Fibroblast of lung (primary cell): ENCODE data around the gene IZUMO4. TPM values are rescaled to one million over a fixed set of nuclear protein-coding genes. Genes with fewer than 3 reads are reported as not detected.
"Not testable (repeated sequence)": the region's sequence is repeated elsewhere in the genome, so short reads cannot be mapped to it uniquely, and the experiment has no call there.

ENCODE experiments used
- DNase-seq, 2 donors: peaks; one replicate each; pipeline versions ENCODE4 v3.0.0 to v3.0.0-alpha.2; 2010; ENCODE audit warnings: low read depth in 2 of 2
- H2AFZ ChIP-seq: 2 replicates; pipeline ENCODE4 v1.5.1; 2012; ENCODE audit warnings: low read length, control low read depth, inconsistent platforms
- H3K27ac ChIP-seq: 2 replicates; pipeline ENCODE4 v1.5.1; 2011; ENCODE audit warnings: low read length, control low read depth; ENCODE audit not compliant: insufficient read depth
- H3K27me3 ChIP-seq: 2 replicates; pipeline ENCODE4 v1.5.1; 2011; ENCODE audit warnings: mild to moderate bottlenecking, low read length; ENCODE audit not compliant: control insufficient read depth, insufficient read depth
- H3K36me3 ChIP-seq: 2 replicates; pipeline ENCODE4 v1.5.1; 2011; ENCODE audit warnings: low read length; ENCODE audit not compliant: control insufficient read depth, insufficient read depth
- H3K4me1 ChIP-seq: 2 replicates; pipeline ENCODE4 v1.5.1; 2011; ENCODE audit warnings: low read length; ENCODE audit not compliant: control insufficient read depth, insufficient read depth; ENCODE audit errors: extremely low read depth
- H3K4me2 ChIP-seq: 2 replicates; pipeline ENCODE4 v1.5.1; 2011; ENCODE audit warnings: low read length, control low read depth; ENCODE audit not compliant: insufficient read depth; ENCODE audit errors: extremely low read depth
- H3K4me3 ChIP-seq, 4 experiments: fragments of 200-600 bp in 1 of 4; sonication (generic) in 1 of 4; replicated peaks in 1 of 4; 2 replicates each; pipeline ENCODE4 v1.5.1; 2011 to 2016; ENCODE audit warnings: low read length in 4 of 4, low read depth in 3 of 4, mild to moderate bottlenecking in 3 of 4, control low read depth in 2 of 4, inconsistent platforms in 1 of 4, mixed read lengths in 1 of 4; ENCODE audit not compliant: insufficient read depth in 1 of 4; ENCODE audit errors: control extremely low read depth in 1 of 4
- H3K79me2 ChIP-seq: 2 replicates; pipeline ENCODE4 v1.5.1; 2012; ENCODE audit warnings: mild to moderate bottlenecking, low read length, inconsistent platforms; ENCODE audit not compliant: control insufficient read depth, insufficient read depth
- H3K9ac ChIP-seq: 2 replicates; pipeline ENCODE4 v1.5.1; 2011; ENCODE audit warnings: mild to moderate bottlenecking, low read length, control low read depth; ENCODE audit not compliant: insufficient read depth
- H3K9me3 ChIP-seq: 2 replicates; pipeline ENCODE4 v1.5.1; 2012; ENCODE audit warnings: low read depth, low read length; ENCODE audit not compliant: control insufficient read depth, insufficient read depth
- H4K20me1 ChIP-seq: 2 replicates; pipeline ENCODE4 v1.5.1; 2011; ENCODE audit warnings: low read length; ENCODE audit not compliant: control insufficient read depth, insufficient read depth; ENCODE audit errors: extremely low read depth
- EZH2 ChIP-seq: IDR thresholded peaks from 2 replicates; pipeline ENCODE4 v1.5.1; 2012; ENCODE audit warnings: low read length, control low read depth, mild to moderate bottlenecking; ENCODE audit errors: missing control alignments
- polyA plus RNA-seq, 2 donors: library from polyadenylated mRNA; depleted of rRNA in 1 of 2; stranded (reverse) in 1 of 2; unstranded in 1 of 2; fragments of >200 nt; gene quantifications; 2 replicates each; pipeline ENCODE4 v1.2.1, GENCODE V29; 2011 to 2012; ENCODE audit warnings: missing spikeins in 1 of 2
- total RNA-seq: library from RNA; depleted of rRNA; stranded (reverse); fragments of >200 nt; gene quantifications from 2 replicates; pipeline ENCODE4 v1.2.1, GENCODE V29; 2014
- TF ChIP-seq, protein P1 (sequence below), 2 donors: IDR thresholded peaks in 1 of 2; conservative IDR thresholded peaks in 1 of 2; 1 replicate in 1 of 2; 2 replicates in 1 of 2; pipeline ENCODE4 v1.5.1; 2011 to 2012; ENCODE audit warnings: low read length in 2 of 2, control low read depth in 1 of 2, inconsistent platforms in 1 of 2, low read depth in 1 of 2, mild to moderate bottlenecking in 1 of 2

Gene IZUMO4
- total and polyA plus RNA-seq, 2 donors (not counting 1 experiment from before 2014, with no cell fraction given): 0.56 to 1.3 TPM

DNA sequence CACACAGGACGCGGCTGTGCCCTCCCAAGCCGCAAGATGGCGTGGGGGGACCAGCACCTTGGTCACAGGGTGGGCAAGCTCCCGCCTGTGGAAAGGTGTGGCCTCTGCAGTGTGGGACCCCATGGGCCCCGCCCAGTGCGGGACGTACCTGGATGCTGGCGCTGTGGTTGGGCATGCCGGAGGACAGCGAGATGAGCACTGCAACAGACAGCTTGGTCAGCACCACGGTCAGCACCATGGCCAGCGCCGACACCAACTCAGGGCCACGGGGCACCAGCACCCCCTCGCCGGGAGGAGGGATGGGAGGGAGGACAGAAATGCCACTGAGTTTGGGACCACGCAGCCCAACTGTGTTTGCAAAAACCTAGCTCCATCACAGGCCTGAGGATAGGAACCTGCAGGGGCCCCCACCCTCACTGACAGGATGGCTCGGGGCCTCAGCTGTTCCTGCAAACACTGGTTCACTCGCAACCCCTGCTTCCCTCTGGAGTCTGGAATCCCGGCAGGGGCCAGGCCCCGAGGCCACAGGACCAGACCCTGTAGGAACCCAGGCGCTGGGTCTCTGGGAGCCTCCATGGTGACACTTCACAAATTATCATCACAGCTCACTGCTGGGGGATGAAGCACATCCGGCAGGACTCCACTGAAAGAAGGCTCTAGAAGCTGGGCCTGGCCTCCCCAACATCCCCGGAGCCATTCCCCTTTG lies 27.1 kb downstream of the IZUMO4 start:
- no peak overlapping the region for H3K27ac ChIP-seq
- no peaks in the 10 kb centered on the region for H3K9me3 ChIP-seq
- TF ChIP-seq, protein P1, sequence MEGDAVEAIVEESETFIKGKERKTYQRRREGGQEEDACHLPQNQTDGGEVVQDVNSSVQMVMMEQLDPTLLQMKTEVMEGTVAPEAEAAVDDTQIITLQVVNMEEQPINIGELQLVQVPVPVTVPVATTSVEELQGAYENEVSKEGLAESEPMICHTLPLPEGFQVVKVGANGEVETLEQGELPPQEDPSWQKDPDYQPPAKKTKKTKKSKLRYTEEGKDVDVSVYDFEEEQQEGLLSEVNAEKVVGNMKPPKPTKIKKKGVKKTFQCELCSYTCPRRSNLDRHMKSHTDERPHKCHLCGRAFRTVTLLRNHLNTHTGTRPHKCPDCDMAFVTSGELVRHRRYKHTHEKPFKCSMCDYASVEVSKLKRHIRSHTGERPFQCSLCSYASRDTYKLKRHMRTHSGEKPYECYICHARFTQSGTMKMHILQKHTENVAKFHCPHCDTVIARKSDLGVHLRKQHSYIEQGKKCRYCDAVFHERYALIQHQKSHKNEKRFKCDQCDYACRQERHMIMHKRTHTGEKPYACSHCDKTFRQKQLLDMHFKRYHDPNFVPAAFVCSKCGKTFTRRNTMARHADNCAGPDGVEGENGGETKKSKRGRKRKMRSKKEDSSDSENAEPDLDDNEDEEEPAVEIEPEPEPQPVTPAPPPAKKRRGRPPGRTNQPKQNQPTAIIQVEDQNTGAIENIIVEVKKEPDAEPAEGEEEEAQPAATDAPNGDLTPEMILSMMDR (conservative IDR thresholded peaks at IDR 0.05 in 1 of 2, IDR thresholded peaks at IDR 0.05 in 1 of 2; ENCODE audit: low read depth in 1 of 2, low read length in 2 of 2): no peak
- no peak for TF ChIP-seq EZH2
- H3K4me2 ChIP-seq: no peak overlapping the region
- no peaks in the 10 kb centered on the region for H3K27me3 ChIP-seq
- no peak overlapping the region for H3K4me3 ChIP-seq
- H3K9ac ChIP-seq: no peak overlapping the region
- H3K4me1 ChIP-seq: no peaks in the 10 kb centered on the region
- H3K36me3 ChIP-seq: peaks cover 42% of the 10 kb centered on the region
- H2AFZ ChIP-seq: no peak overlapping the region
- H4K20me1 ChIP-seq: no peaks in the 10 kb centered on the region
- peak in 1 of 2 donors; percentile 5 for DNase-seq
- peaks cover 3% of the 10 kb centered on the region for H3K79me2 ChIP-seq

DNA sequence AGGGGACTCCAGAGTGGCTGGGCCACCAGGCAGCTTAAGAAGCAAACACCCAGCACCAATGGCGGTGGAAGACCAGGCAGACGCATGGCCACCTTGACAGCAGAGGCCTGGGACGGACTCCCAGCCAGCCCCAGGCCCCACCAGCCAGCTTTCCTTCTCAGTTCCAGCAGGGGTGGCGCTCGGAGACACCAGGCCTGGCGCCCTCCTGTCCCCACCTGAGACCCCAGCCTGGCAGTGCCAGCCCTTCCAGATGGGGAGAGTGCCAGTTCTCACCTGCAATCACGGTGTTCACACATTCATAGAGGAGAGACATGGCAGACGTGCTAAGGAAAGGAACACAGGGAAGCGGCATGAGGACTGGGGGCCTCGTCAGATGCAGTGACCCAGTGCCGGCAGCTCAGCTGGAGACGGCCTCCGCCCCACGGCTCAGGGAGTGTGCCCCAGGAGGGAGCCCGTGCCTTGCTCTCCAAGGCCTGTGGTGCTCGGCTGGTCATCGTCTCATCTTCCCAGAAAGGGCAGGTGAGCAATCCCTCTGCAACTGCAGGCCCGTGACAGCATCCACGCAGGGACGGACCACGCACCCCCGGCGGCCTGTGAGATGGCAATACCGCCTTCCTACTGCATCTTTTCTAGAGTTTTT lies 30.3 kb downstream of the IZUMO4 start:
- no peak overlapping the region for H3K4me2 ChIP-seq
- no peak overlapping the region for H3K27ac ChIP-seq
- H3K27me3 ChIP-seq: no peaks in the 10 kb centered on the region
- H3K4me1 ChIP-seq: no peaks in the 10 kb centered on the region
- no peaks in the 10 kb centered on the region for H3K9me3 ChIP-seq
- DNase-seq: no peak
- TF ChIP-seq, protein P1 (conservative IDR thresholded peaks at IDR 0.05 in 1 of 2, IDR thresholded peaks at IDR 0.05 in 1 of 2; ENCODE audit: low read depth in 1 of 2, low read length in 2 of 2): no peak
- no peak for TF ChIP-seq EZH2
- H4K20me1 ChIP-seq: no peaks in the 10 kb centered on the region
- no peak overlapping the region for H3K4me3 ChIP-seq
- H3K9ac ChIP-seq: no peak overlapping the region
- peaks cover 38% of the 10 kb centered on the region for H3K36me3 ChIP-seq
- H2AFZ ChIP-seq: no peak overlapping the region
- H3K79me2 ChIP-seq: peaks cover 21% of the 10 kb centered on the region

DNA sequence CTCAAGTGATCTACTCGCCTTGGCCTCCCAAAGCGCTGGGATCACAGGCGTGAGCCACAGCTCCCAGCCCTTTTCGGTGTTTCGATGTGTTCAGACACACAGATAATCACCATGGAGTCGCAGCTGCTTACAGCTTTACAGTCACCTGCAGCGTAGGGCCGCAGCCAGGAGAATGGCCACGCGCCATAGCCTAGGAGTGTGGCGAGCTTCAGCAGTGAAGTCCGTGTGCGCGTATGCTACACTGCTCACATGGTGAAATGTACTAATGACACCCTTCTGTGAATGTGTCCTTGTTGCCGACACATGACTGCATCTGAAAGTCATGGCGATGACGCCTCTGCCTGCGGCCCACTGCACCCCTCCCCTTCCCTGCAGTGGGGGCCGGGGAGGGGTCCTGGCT lies 31.0 kb downstream of the IZUMO4 start:
- no peak overlapping the region for H3K9ac ChIP-seq
- H3K9me3 ChIP-seq: no peaks in the 10 kb centered on the region
- H2AFZ ChIP-seq: no peak overlapping the region
- H3K4me3 ChIP-seq: no peak overlapping the region
- H3K79me2 ChIP-seq: peaks cover 21% of the 10 kb centered on the region
- TF ChIP-seq, protein P1 (conservative IDR thresholded peaks at IDR 0.05 in 1 of 2, IDR thresholded peaks at IDR 0.05 in 1 of 2; ENCODE audit: low read depth in 1 of 2, low read length in 2 of 2): no peak
- TF ChIP-seq EZH2: no peak
- no peak overlapping the region for H3K27ac ChIP-seq
- H3K36me3 ChIP-seq: peaks cover 42% of the 10 kb centered on the region
- H3K4me1 ChIP-seq: no peaks in the 10 kb centered on the region
- no peaks in the 10 kb centered on the region for H3K27me3 ChIP-seq
- no peak for DNase-seq
- no peak overlapping the region for H3K4me2 ChIP-seq
- H4K20me1 ChIP-seq: no peaks in the 10 kb centered on the region

DNA sequence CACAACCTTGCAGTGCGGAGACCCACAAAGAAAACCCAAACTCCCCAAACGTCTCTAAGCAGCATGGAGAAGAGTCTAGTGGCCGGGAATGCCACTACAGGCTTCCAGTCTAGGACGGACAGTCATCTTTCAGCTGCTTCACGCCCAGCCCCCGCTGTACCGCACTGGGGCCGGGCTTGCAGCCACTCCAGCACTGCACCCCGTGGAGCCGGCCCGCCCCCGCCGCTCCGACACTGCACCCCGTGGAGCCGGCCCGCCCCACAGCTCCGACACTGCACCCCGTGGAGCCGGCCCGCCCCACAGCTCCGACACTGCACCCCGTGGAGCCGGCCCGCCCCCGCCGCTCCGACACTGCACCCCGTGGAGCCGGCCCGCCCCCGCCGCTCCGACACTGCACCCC lies 31.5 kb downstream of the IZUMO4 start:
- H3K27ac ChIP-seq, H4K20me1 ChIP-seq, H3K4me3 ChIP-seq, DNase-seq, H3K9ac ChIP-seq, H2AFZ ChIP-seq, H3K27me3 ChIP-seq, H3K4me2 ChIP-seq, H3K4me1 ChIP-seq, H3K9me3 ChIP-seq: not testable (repeated sequence)
- H3K36me3 ChIP-seq: peaks cover 42% of the 10 kb centered on the region
- peaks cover 21% of the 10 kb centered on the region for H3K79me2 ChIP-seq
